Smooth muscle cell (in vitro differentiated cells): ENCODE results near the gene PGLYRP4. TPM values are rescaled to one million over a fixed set of nuclear protein-coding genes. Genes with fewer than 3 reads are reported as not detected.

Source experiments
- DNase-seq: peaks from one replicate; lab custom pipeline; 2025; ENCODE audit not compliant: unreplicated experiment; lab: John Stamatoyannopoulos, UW
- H2AFZ ChIP-seq: fragments of 200-600 bp; sonication (generic); 2 replicates; pipeline ENCODE4 v1.6.0; 2016; ENCODE audit warnings: antibody characterized with exemption, low read depth, mild to moderate bottlenecking
- H3F3A ChIP-seq: fragments of 200-600 bp; sonication (generic); 2 replicates; pipeline ENCODE4 v1.6.0; 2017; ENCODE audit warnings: antibody characterized with exemption, low read depth
- H3K27ac ChIP-seq: fragments of 200-600 bp; sonication (generic); 2 replicates; pipeline ENCODE4 v1.5.1; 2016; ENCODE audit warnings: low read depth, mild to moderate bottlenecking
- H3K27me3 ChIP-seq: fragments of 200-600 bp; sonication (generic); 2 replicates; pipeline ENCODE4 v1.6.1; 2016; ENCODE audit warnings: low read depth, mild to moderate bottlenecking
- H3K36me3 ChIP-seq: fragments of 200-600 bp; sonication (generic); 2 replicates; pipeline ENCODE4 v1.5.1; 2016; ENCODE audit warnings: low read depth
- H3K4me1 ChIP-seq: fragments of 200-600 bp; sonication (generic); 2 replicates; pipeline ENCODE4 v1.5.1; 2016; ENCODE audit warnings: low read depth
- H3K4me2 ChIP-seq: fragments of 200-600 bp; sonication (generic); 2 replicates; pipeline ENCODE4 v1.6.0; 2016; ENCODE audit warnings: mild to moderate bottlenecking
- H3K4me3 ChIP-seq: fragments of 200-600 bp; sonication (generic); 2 replicates; pipeline ENCODE4 v1.5.1; 2016; ENCODE audit warnings: mild to moderate bottlenecking
- H3K79me2 ChIP-seq: fragments of 200-600 bp; sonication (generic); 2 replicates; pipeline ENCODE4 v1.6.0; 2016; ENCODE audit warnings: low read depth, mild to moderate bottlenecking
- H3K9ac ChIP-seq: fragments of 200-600 bp; sonication (generic); 2 replicates; pipeline ENCODE4 v1.6.0; 2016; ENCODE audit warnings: low read depth
- H3K9me3 ChIP-seq: fragments of 200-600 bp; sonication (generic); replicated peaks from 2 replicates; pipeline ENCODE4 v1.5.1; 2016; ENCODE audit warnings: low read depth
- H4K20me1 ChIP-seq: fragments of 200-600 bp; sonication (generic); 2 replicates; pipeline ENCODE4 v1.6.0; 2016; ENCODE audit warnings: low read depth
- WGBS: methylation state at CpG from one replicate; pipeline ENCODE4 v1.1.7; 2016; ENCODE audit warnings: low lambda C conversion rate; 5-methylcytosine and 5-hydroxymethylcytosine counted together
- polyA plus RNA-seq: library from polyadenylated mRNA; unstranded; fragments of >200 nt; fragmentation: Nextera tagmentation; extraction: Ambion mirVana; gene quantifications from 2 replicates; pipeline ENCODE4 v1.2.1, GENCODE V29; 2016
- total RNA-seq: library from RNA; depleted of rRNA; stranded (reverse); fragments of >200 nt; gene quantifications from 2 replicates; pipeline ENCODE4 v1.2.3, GENCODE V29; 2014
- TF ChIP-seq, protein P1 (sequence below): fragments of 200-600 bp; sonication (generic); IDR thresholded peaks from 2 replicates; pipeline ENCODE4 v1.5.1; 2017; ENCODE audit warnings: borderline replicate concordance, mild to moderate bottlenecking, antibody characterized with exemption; ENCODE audit not compliant: insufficient read depth, poor library complexity, severe bottlenecking

The PGLYRP4 gene
- total and polyA plus RNA-seq, 2 experiments from 2014 or later, result 0.43 to 0.54 TPM

DNA sequence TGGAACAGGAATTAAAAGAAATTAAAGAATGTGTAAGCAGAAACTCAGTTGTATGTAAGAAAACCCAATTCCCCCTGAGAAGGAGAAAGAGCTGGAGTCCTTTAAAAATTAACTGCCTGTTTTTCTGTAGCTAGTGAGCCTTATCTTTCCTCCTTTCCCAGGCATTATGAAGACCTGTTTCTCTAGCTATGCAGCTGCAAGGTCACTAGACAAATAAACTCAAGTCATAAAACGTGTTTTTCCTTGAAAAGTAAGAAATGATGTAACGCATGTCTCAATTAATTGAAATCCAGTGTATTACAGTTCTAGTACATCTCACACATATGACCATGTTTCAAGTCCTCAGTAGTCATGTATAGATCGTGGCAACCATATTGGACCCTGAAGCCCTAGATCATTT, 21.5 kb upstream of the PGLYRP4 start:
- Histone ChIP-seq H3K36me3 (no peaks in the 10 kb centered on the region), H3K79me2 (no peaks in the 10 kb centered on the region), H3F3A (no peaks in the 10 kb centered on the region), H3K4me1 (no peaks in the 10 kb centered on the region), H3K27me3 (no peaks in the 10 kb centered on the region), H3K27ac (no peak overlapping the region), H3K4me3 (no peak overlapping the region), H3K9ac (no peak overlapping the region), H4K20me1 (no peaks in the 10 kb centered on the region), H2AFZ (no peak overlapping the region), H3K9me3 (no peaks in the 10 kb centered on the region), H3K4me2 (no peak overlapping the region)
- WGBS, result 80% methylated on average over 3 of the region's 3 CpGs
- DNase-seq, result no peak
- TF ChIP-seq, protein P1, sequence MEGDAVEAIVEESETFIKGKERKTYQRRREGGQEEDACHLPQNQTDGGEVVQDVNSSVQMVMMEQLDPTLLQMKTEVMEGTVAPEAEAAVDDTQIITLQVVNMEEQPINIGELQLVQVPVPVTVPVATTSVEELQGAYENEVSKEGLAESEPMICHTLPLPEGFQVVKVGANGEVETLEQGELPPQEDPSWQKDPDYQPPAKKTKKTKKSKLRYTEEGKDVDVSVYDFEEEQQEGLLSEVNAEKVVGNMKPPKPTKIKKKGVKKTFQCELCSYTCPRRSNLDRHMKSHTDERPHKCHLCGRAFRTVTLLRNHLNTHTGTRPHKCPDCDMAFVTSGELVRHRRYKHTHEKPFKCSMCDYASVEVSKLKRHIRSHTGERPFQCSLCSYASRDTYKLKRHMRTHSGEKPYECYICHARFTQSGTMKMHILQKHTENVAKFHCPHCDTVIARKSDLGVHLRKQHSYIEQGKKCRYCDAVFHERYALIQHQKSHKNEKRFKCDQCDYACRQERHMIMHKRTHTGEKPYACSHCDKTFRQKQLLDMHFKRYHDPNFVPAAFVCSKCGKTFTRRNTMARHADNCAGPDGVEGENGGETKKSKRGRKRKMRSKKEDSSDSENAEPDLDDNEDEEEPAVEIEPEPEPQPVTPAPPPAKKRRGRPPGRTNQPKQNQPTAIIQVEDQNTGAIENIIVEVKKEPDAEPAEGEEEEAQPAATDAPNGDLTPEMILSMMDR, result no peak

- Histone ChIP-seq H3K4me2 (no peak overlapping the region), H2AFZ (no peak overlapping the region), H3K27me3 (no peaks in the 10 kb centered on the region), H4K20me1 (no peaks in the 10 kb centered on the region), H3K4me3 (no peak overlapping the region), H3K79me2 (no peaks in the 10 kb centered on the region), H3K9me3 (no peaks in the 10 kb centered on the region), H3K9ac (no peak overlapping the region), H3K27ac (no peak overlapping the region), H3K36me3 (no peaks in the 10 kb centered on the region), H3K4me1 (no peaks in the 10 kb centered on the region), H3F3A (no peaks in the 10 kb centered on the region)
- no peak for DNase-seq
- TF ChIP-seq, protein P1, result no peak
- WGBS, result 66% methylated on average over 2 of the region's 2 CpGs
These were observed 19.9 kb upstream of the PGLYRP4 start for GRCh38 chr1:153368495-153368894.

- Histone ChIP-seq H3K36me3 (no peaks in the 10 kb centered on the region), H3K4me3 (no peak overlapping the region), H3K79me2 (no peaks in the 10 kb centered on the region), H3K4me1 (no peaks in the 10 kb centered on the region), H3K27ac (no peak overlapping the region), H4K20me1 (no peaks in the 10 kb centered on the region), H3K27me3 (no peaks in the 10 kb centered on the region), H3K4me2 (no peak overlapping the region), H3F3A (no peaks in the 10 kb centered on the region), H3K9ac (no peak overlapping the region), H2AFZ (no peak overlapping the region), H3K9me3 (no peaks in the 10 kb centered on the region)
- 62% methylated on average over 2 of the region's 2 CpGs for WGBS
- TF ChIP-seq, protein P1, result no peak
- no peak for DNase-seq
These were observed 18.4 kb upstream of the PGLYRP4 start for GRCh38 chr1:153367090-153367489.

- H3K4me3 ChIP-seq, result no peak overlapping the region
- no peak overlapping the region for H3K9ac ChIP-seq
- H3K27me3 ChIP-seq, result no peaks in the 10 kb centered on the region
- DNase-seq, result no peak
- no peaks in the 10 kb centered on the region for H3F3A ChIP-seq
- WGBS, result 78% methylated on average over 6 of the region's 6 CpGs
- no peaks in the 10 kb centered on the region for H3K9me3 ChIP-seq
- H4K20me1 ChIP-seq, result no peaks in the 10 kb centered on the region
- no peaks in the 10 kb centered on the region for H3K79me2 ChIP-seq
- no peak overlapping the region for H2AFZ ChIP-seq
- no peaks in the 10 kb centered on the region for H3K36me3 ChIP-seq
- no peak overlapping the region for H3K27ac ChIP-seq
- no peaks in the 10 kb centered on the region for H3K4me1 ChIP-seq
- no peak overlapping the region for H3K4me2 ChIP-seq
- TF ChIP-seq, protein P1, result no peak
These were observed 17.6 kb upstream of the PGLYRP4 start for GRCh38 chr1:153366261-153366660.
